Small intestine (tissue), 7 donors: Measurements from ENCODE around the gene LGALS1. TPM values are rescaled to one million over a fixed set of nuclear protein-coding genes. Genes with fewer than 3 reads are reported as not detected.

Source experiments
- DNase-seq, 2 donors: peaks; one replicate each; pipeline versions ENCODE4 v3.0.0 to v3.0.0-alpha.2; 2013
- FAIRE-seq: peaks from 2 replicates; lab custom pipeline; 2012; peaks lifted over from hg19 to GRCh38; lab: Jason Lieb, UNC
- H3K27ac ChIP-seq, 3 donors: one replicate each; pipeline ENCODE4 v1.5.1; 2013; ENCODE audit warnings: low read length in 2 of 3, mild to moderate bottlenecking in 2 of 3, control low read depth in 1 of 3, inconsistent platforms in 1 of 3, low read depth in 1 of 3, moderate library complexity in 1 of 3
- H3K27me3 ChIP-seq, 3 donors: one replicate each; pipeline ENCODE4 v1.6.1; 2013; ENCODE audit warnings: low read length in 3 of 3, inconsistent platforms in 1 of 3; ENCODE audit not compliant: control insufficient read depth in 3 of 3, insufficient read depth in 3 of 3
- H3K36me3 ChIP-seq, 3 donors: one replicate each; pipeline ENCODE4 v1.6.1; 2013; ENCODE audit warnings: low read length in 3 of 3, inconsistent platforms in 1 of 3, low read depth in 1 of 3, mild to moderate bottlenecking in 1 of 3, moderate library complexity in 1 of 3; ENCODE audit not compliant: control insufficient read depth in 3 of 3, insufficient read depth in 2 of 3
- H3K4me1 ChIP-seq, 3 donors: one replicate each; pipeline ENCODE4 v1.6.1; 2013; ENCODE audit warnings: low read length in 2 of 3, inconsistent platforms in 1 of 3, low read depth in 1 of 3, mild to moderate bottlenecking in 1 of 3, moderate library complexity in 1 of 3; ENCODE audit not compliant: control insufficient read depth in 3 of 3, insufficient read depth in 2 of 3
- H3K4me3 ChIP-seq, 3 donors: one replicate each; pipeline ENCODE4 v1.5.1; 2013; ENCODE audit warnings: low read length in 3 of 3, control low read depth in 1 of 3, inconsistent platforms in 1 of 3, low read depth in 1 of 3, mild to moderate bottlenecking in 1 of 3, moderate library complexity in 1 of 3
- H3K9me3 ChIP-seq, 2 donors: one replicate each; pipeline ENCODE4 v1.6.1; 2013; ENCODE audit warnings: low read depth in 1 of 2, low read length in 1 of 2; ENCODE audit not compliant: control insufficient read depth in 2 of 2, insufficient read depth in 1 of 2
- whole genome bisulfite sequencing, 3 donors: extraction: QIAGEN DNeasy Blood & Tissue Kit; methylation state at CpG; one replicate each; pipeline ENCODE4 v1.1.7; 2013; 5-methylcytosine and 5-hydroxymethylcytosine counted together
- polyA plus RNA-seq, 4 donors: library from polyadenylated mRNA; stranded (reverse) in 3 of 4; unstranded in 1 of 4; fragments of 200-250 nt in 3 of 4; fragments of 120-200 nt in 1 of 4; gene quantifications; one replicate each; pipeline versions ENCODE4 v1.2.1 to v1.2.3, GENCODE V29; 2013
- donor health status: healthy with polysubstance abuse.
- donor health status: control.
- donor health status: control.
- donor health status: Bipolar disorder and iron deficiency.
- donor health status: healthy.

Gene LGALS1
- polyA plus RNA-seq, 4 donors, result 36.9 to 396 (median 243) TPM

DNA sequence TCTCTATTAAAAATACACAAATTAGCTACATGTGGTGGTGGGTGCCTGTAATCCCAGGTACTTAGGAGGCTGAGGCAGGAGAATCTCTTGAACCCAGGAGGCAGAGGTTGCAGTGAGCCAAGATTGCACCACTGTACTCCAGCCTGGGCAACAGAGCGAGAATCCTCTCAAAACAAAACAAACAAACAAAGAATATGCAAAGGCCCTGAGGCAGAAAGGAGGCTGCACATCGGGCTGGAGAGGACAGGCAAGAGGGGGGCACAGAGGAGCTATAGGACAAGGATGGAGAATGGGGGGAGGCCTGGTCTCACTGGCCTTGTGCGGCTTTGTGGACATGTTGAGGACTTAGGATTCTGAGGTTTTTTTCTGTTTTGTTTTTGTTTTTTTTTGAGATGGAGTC, 29.8 kb downstream of the LGALS1 start:
- DNase-seq, result no peak
- H3K27ac ChIP-seq, result no peak overlapping the region
- WGBS, 3 donors, result 90 to 93% (median 91%) methylated on average over 3 of the region's 3 CpGs
- H3K4me1 ChIP-seq, result no peaks in the 10 kb centered on the region
- peaks cover 0 to 12% (median 0%) of the 10 kb centered on the region in 3 donors for H3K36me3 ChIP-seq
- FAIRE-seq, result no peak
- no peaks in the 10 kb centered on the region for H3K27me3 ChIP-seq
- H3K4me3 ChIP-seq, result no peak overlapping the region
- peaks cover 0 to 6% of the 10 kb centered on the region in 2 donors for H3K9me3 ChIP-seq

- H3K36me3 ChIP-seq, result peaks cover 0 to 23% (median 0%) of the 10 kb centered on the region in 3 donors
- no peak overlapping the region for H3K27ac ChIP-seq
- 80 to 89% (median 86%) methylated on average over 22 to 25 of the region's 25 CpGs for WGBS, 3 donors
- peaks cover 0 to 6% of the 10 kb centered on the region in 2 donors for H3K9me3 ChIP-seq
- DNase-seq, result no peak
- H3K4me1 ChIP-seq, result no peaks in the 10 kb centered on the region
- FAIRE-seq, result no peak
- H3K27me3 ChIP-seq, result no peaks in the 10 kb centered on the region
- no peak overlapping the region for H3K4me3 ChIP-seq
These were observed 33.4 kb downstream of the LGALS1 start for GRCh38 chr22:37708580-37709444.

GRCh38 chr22:37709445-37709765, 34.0 kb downstream of the LGALS1 start:
- WGBS, 3 donors, result 95 to 96% (median 96%) methylated on average over 14 to 15 of the region's 15 CpGs
- peaks cover 0 to 26% (median 0%) of the 10 kb centered on the region in 3 donors for H3K36me3 ChIP-seq
- H3K4me1 ChIP-seq, result no peaks in the 10 kb centered on the region
- FAIRE-seq (no peak), DNase-seq (no peak)
- peaks cover 0 to 6% of the 10 kb centered on the region in 2 donors for H3K9me3 ChIP-seq
- H3K27ac ChIP-seq, result no peak overlapping the region
- no peak overlapping the region for H3K4me3 ChIP-seq
- H3K27me3 ChIP-seq, result no peaks in the 10 kb centered on the region

GRCh38 chr22:37710675-37711074, 35.2 kb downstream of the LGALS1 start:
- peaks cover 0 to 6% of the 10 kb centered on the region in 2 donors for H3K9me3 ChIP-seq
- no peaks in the 10 kb centered on the region for H3K4me1 ChIP-seq
- H3K4me3 ChIP-seq, result no peak overlapping the region
- H3K27ac ChIP-seq, result no peak overlapping the region
- no peak for FAIRE-seq
- H3K36me3 ChIP-seq, result peaks cover 0 to 28% (median 0%) of the 10 kb centered on the region in 3 donors
- H3K27me3 ChIP-seq, result no peaks in the 10 kb centered on the region
- 74 to 80% (median 78%) methylated on average over 3 of the region's 3 CpGs for WGBS, 3 donors
- DNase-seq, result no peak

GRCh38 chr22:37711490-37711889, 36.1 kb downstream of the LGALS1 start:
- no peaks in the 10 kb centered on the region for H3K4me1 ChIP-seq
- H3K9me3 ChIP-seq, result peaks cover 0 to 6% of the 10 kb centered on the region in 2 donors
- H3K36me3 ChIP-seq, result peaks cover 0 to 24% (median 0%) of the 10 kb centered on the region in 3 donors
- H3K27me3 ChIP-seq, result no peaks in the 10 kb centered on the region
- no peak overlapping the region for H3K4me3 ChIP-seq
- DNase-seq (no peak), FAIRE-seq (no peak)
- 88 to 92% (median 91%) methylated on average over 10 of the region's 10 CpGs for WGBS, 3 donors
- H3K27ac ChIP-seq, result no peak overlapping the region

GRCh38 chr22:37713761-37714160, 38.3 kb downstream of the LGALS1 start:
- FAIRE-seq, result no peak
- Histone ChIP-seq H3K27me3 (no peaks in the 10 kb centered on the region), H3K36me3 (peaks cover 0 to 23% (median 0%) of the 10 kb centered on the region in 3 donors), H3K9me3 (peaks cover 0 to 6% of the 10 kb centered on the region in 2 donors), H3K4me3 (no peak overlapping the region), H3K27ac (no peak overlapping the region), H3K4me1 (no peaks in the 10 kb centered on the region)
- DNase-seq, result no peak
- whole genome bisulfite sequencing, 3 donors, result 89 to 94% (median 90%) methylated on average over 7 of the region's 7 CpGs

DNA sequence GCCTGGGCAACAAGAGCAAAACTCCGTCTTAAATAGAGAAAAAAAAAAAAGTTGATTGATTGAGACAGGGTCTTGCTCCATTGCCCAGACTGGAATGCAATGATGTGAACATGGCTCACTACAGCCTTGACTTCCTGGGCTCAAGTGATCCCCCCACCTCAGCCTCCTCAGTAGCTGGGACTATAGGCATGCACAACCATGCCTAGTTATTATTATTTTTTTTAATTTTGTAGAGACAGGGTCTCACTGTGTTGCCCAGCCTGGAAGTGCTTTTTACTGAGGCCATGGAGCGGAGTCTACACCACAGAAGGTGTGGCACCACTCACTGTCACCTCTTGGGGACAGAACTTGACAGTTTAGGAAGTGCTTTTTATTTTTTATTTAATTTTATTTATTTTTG, 39.2 kb downstream of the LGALS1 start:
- peaks cover 0 to 19% (median 0%) of the 10 kb centered on the region in 3 donors for H3K36me3 ChIP-seq
- FAIRE-seq, result no peak
- 85 to 98% (median 88%) methylated on average over 2 of the region's 2 CpGs for WGBS, 3 donors
- no peaks in the 10 kb centered on the region for H3K27me3 ChIP-seq
- no peaks in the 10 kb centered on the region for H3K4me1 ChIP-seq
- no peaks in the 10 kb centered on the region for H3K9me3 ChIP-seq
- H3K4me3 ChIP-seq, result no peak overlapping the region
- H3K27ac ChIP-seq, result no peak overlapping the region
- no peak for DNase-seq

DNA sequence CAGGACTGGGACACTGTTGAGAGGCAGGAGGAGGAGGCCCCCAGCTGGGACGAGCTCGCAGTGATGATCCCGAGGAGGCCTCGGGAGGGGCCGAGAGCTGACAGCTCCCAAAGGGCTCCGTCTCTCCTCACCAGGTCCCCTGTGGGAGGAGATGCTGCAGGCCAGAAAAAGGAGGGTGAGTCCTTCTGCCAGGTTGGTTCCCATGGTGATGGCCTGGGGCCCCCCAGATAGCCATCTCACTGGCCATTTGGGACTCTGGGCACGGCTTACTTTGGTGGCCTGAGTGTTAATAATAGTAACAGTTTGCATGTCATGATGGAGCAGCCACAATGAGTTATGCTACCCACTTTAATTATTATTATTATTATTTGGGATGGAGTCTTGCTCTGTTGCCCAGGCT, 40.3 kb downstream of the LGALS1 start:
- Histone ChIP-seq H3K4me1 (no peaks in the 10 kb centered on the region), H3K36me3 (peaks cover 0 to 15% (median 0%) of the 10 kb centered on the region in 3 donors), H3K4me3 (no peak overlapping the region), H3K27me3 (no peaks in the 10 kb centered on the region), H3K9me3 (no peaks in the 10 kb centered on the region), H3K27ac (no peak overlapping the region)
- no peak for DNase-seq
- no peak for FAIRE-seq
- WGBS, 3 donors, result 87 to 98% (median 97%) methylated on average over 7 of the region's 7 CpGs
